Nucleus accumbens (tissue), 56 donors: Measurements from ENCODE around the gene PCDH7.

Experiments
- DNase-seq, 56 donors: peaks; one replicate each; lab custom pipeline; 2025; lab: John Stamatoyannopoulos, UW

Gene PCDH7

GRCh38 chr4:30720021-30720660 is at the start of gene PCDH7:
PCDH7 (plus strand) TSS chr4:30720369; CDS start chr4:30721423, 1,054 bp downstream.
- peak in 46 of 56 donors; percentile 8 to 73 (median 52) for DNase-seq

GRCh38 chr4:30671926-30672448 is 48.2 kb upstream of the PCDH7 start:
- DNase-seq = no peak

GRCh38 chr4:30696191-30696590 is 24.0 kb upstream of the PCDH7 start:
- no peak for DNase-seq

GRCh38 chr4:30714408-30715031 is 5.6 kb upstream of the PCDH7 start:
- DNase-seq = peak in 15 of 56 donors; percentile 0 to 68 (median 12)

GRCh38 chr4:30716158-30716557 is 4.0 kb upstream of the PCDH7 start:
- no peak for DNase-seq

GRCh38 chr4:30716681-30717207 is 3.4 kb upstream of the PCDH7 start:
- DNase-seq = peak in 5 of 56 donors; percentile 19 to 63 (median 35)

- peak in 54 of 56 donors; percentile 22 to 85 (median 66) for DNase-seq
Measured at GRCh38 chr4:30717208-30718020, 2.8 kb upstream of the PCDH7 start.

- DNase-seq = peak in 53 of 56 donors; percentile 0 to 84 (median 65)
Measured at GRCh38 chr4:30718021-30718542, 2.1 kb upstream of the PCDH7 start.

GRCh38 chr4:30718641-30719453 is 1.3 kb upstream of the PCDH7 start:
- peak in 7 of 56 donors; percentile 17 to 67 (median 48) for DNase-seq

- peak in 50 of 56 donors; percentile 0 to 79 (median 52) for DNase-seq
Measured at GRCh38 chr4:30719454-30720020, 632 bp upstream of the PCDH7 start.

- DNase-seq = peak in 33 of 56 donors; percentile 5 to 71 (median 44)
Measured at GRCh38 chr4:30720661-30721184, 554 bp downstream of the PCDH7 start.

GRCh38 chr4:30721185-30722091 is 1.3 kb downstream of the PCDH7 start:
- DNase-seq = peak in 36 of 56 donors; percentile 2 to 71 (median 38)

GRCh38 chr4:30722092-30722358 is 1.9 kb downstream of the PCDH7 start:
- peak in 7 of 56 donors; percentile 15 to 58 (median 32) for DNase-seq

- peak in 1 of 56 donors; percentile 3 for DNase-seq
Measured at GRCh38 chr4:30722359-30723200, 2.4 kb downstream of the PCDH7 start.

- peak in 1 of 56 donors; percentile 19 for DNase-seq
Measured at GRCh38 chr4:30723201-30723955, 3.2 kb downstream of the PCDH7 start.

GRCh38 chr4:30724247-30724646 is 4.1 kb downstream of the PCDH7 start:
- DNase-seq = peak in 1 of 56 donors; percentile 10
